ENCODE results near the gene NBPF20.
"Not testable (repeated sequence)": the region's sequence is repeated elsewhere in the genome, so short reads cannot be mapped to it uniquely, and the experiment has no call there.

- not testable (repeated sequence) for TF ChIP-seq SUPT20H (IDR thresholded peaks at IDR 0.05; ENCODE audit: borderline replicate concordance, control insufficient read depth, low read depth, low read length); BCL11A (IDR thresholded peaks at IDR 0.05; ENCODE audit: low read depth, low read length); EP300 (IDR thresholded peaks at IDR 0.05; ENCODE audit: borderline replicate concordance in 1 of 2, control insufficient read depth in 1 of 2, low read depth in 2 of 2, low read length in 2 of 2); CTCF (IDR thresholded peaks at IDR 0.05 in 2 of 3, conservative IDR thresholded peaks at IDR 0.05 in 1 of 3; ENCODE audit: control insufficient read depth in 2 of 3, extremely low read depth in 1 of 3, insufficient read depth in 1 of 3, low read depth in 3 of 3, low read length in 3 of 3); ZNF687 (IDR thresholded peaks at IDR 0.05); TAF1 (IDR thresholded peaks at IDR 0.05; ENCODE audit: borderline replicate concordance, low read depth, low read length); HDAC2 (IDR thresholded peaks at IDR 0.05); ETV6 (conservative IDR thresholded peaks at IDR 0.05 in 1 of 2, IDR thresholded peaks at IDR 0.05 in 1 of 2; ENCODE audit: borderline replicate concordance in 1 of 2, low read depth in 1 of 2); EZH2 (IDR thresholded peaks at IDR 0.05; ENCODE audit: borderline replicate concordance, control insufficient read depth, low read depth, low read length); ZNF24 (IDR thresholded peaks at IDR 0.05)
Measured at GRCh38 chr1:145424612-145425435, 579 bp downstream of the NBPF20 start.

Data from GM12878 (cell line).